Right lobe of liver (tissue), 6 donors: ENCODE results near the gene EPHA6. TPM values are rescaled to one million over a fixed set of nuclear protein-coding genes. Genes with fewer than 3 reads are reported as not detected.

Experiments
- ATAC-seq, 4 donors: fragments of 200-7000 bp; cut with Tn5 transposase; one replicate each; pipeline ENCODE4 v1.9.1; 2020; ENCODE audit warnings: mild to moderate bottlenecking in 4 of 4, moderate library complexity in 4 of 4
- DNase-seq, 3 donors: peaks; one replicate each; pipeline ENCODE4 v3.0.0-alpha.2; 2020
- H3K27ac ChIP-seq, 3 donors: fragments of 200-600 bp; one replicate each; pipeline ENCODE4 v1.8.0; 2022
- H3K27me3 ChIP-seq, 2 donors: fragments of 200-600 bp; one replicate each; pipeline ENCODE4 v1.8.0; 2022
- H3K36me3 ChIP-seq, 4 donors: fragments of 200-600 bp; sonication (generic) in 1 of 4; one replicate each; pipeline versions ENCODE4 v1.5.1 to v1.8.0; 2017 to 2022; ENCODE audit warnings: control low read depth in 1 of 4
- H3K4me1 ChIP-seq, 4 donors: fragments of 200-600 bp; sonication (generic) in 1 of 4; one replicate each; pipeline versions ENCODE4 v1.5.1 to v1.8.0; 2017 to 2022; ENCODE audit warnings: control low read depth in 1 of 4
- H3K4me3 ChIP-seq, 3 donors: fragments of 200-600 bp; one replicate each; pipeline ENCODE4 v1.8.0; 2022
- H3K9me3 ChIP-seq, 4 donors: fragments of 200-600 bp; sonication (generic) in 1 of 4; one replicate each; pipeline versions ENCODE4 v1.5.1 to v1.8.0; 2017 to 2022; ENCODE audit warnings: control low read depth in 1 of 4
- CTCF ChIP-seq, 4 donors: fragments of 200-600 bp in 3 of 4; fragments of 450-650 bp in 1 of 4; IDR thresholded peaks; one replicate each; pipeline versions ENCODE4 v1.5.1 to v1.8.0; 2016 to 2022; ENCODE audit warnings: antibody characterized with exemption in 4 of 4, mild to moderate bottlenecking in 2 of 4
- POLR2A ChIP-seq: fragments of 450-650 bp; IDR thresholded peaks from one replicate; pipeline ENCODE4 v1.6.1; 2017; ENCODE audit warnings: antibody characterized with exemption, mild to moderate bottlenecking
- WGBS: methylation state at CpG from one replicate; pipeline ENCODE4 v1.1.6; 2018; ENCODE audit warnings: low coverage, low lambda C conversion rate; ENCODE audit not compliant: insufficient coverage; ENCODE audit errors: missing lambda C conversion rate; 5-methylcytosine and 5-hydroxymethylcytosine counted together
- intact Hi-C, 2 donors: fragments of 100-400 bp; cut with DNase I; formaldehyde crosslinking; loops; one replicate each; pipeline versions ENCODE4 v1.11.2 to v1.14.1; 2022
- total RNA-seq, 6 experiments: library from RNA; depleted of rRNA in 2 of 6; stranded (reverse); fragments of >200 nt in 2 of 6; fragmentation: NEBNext Ultra II Directional in 3 of 6; extraction: Animal tissue kit (Norgen Biotek cat#: 25700) in 3 of 6; gene quantifications; one replicate each; pipeline versions ENCODE4 v1.1.0 to v1.2.4, GENCODE V29; 2016 to 2023
- donor health status: DM: no; HTN: yes; CAD: no.
- donor health status: DM: no; HTN: no; CAD: no.
- donor health status: DM: no; HTN: no; CAD: no.
- donor health status: DM: no; HTN: yes; CAD: no.
- donor health status: DM: no; HTN: yes; CAD: no.

Gene EPHA6
- total RNA-seq, 6 experiments from 2014 or later = not detected

DNA sequence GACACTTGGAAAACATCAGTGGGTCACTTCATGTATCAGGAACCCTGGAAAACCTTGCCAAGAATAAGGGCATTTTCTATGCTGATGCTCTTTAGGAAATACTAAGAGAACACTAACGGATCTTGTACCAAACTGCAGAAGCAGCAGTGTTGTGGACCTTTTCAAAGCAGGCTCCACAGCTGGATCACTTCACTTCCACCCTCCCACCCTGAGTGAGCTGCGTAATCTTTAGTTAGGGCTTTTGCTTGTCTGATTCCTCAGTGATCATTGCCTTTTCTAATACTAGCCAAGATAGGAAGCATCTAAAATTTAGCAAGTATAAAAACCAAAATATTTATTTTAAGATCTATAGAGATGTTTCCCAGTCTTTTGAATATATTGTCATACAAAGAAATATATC lies 229.0 kb downstream of the EPHA6 start:
- Histone ChIP-seq H3K27ac (no peak overlapping the region), H3K36me3 (no peaks in the 10 kb centered on the region), H3K27me3 (no peaks in the 10 kb centered on the region), H3K4me1 (no peaks in the 10 kb centered on the region), H3K9me3 (no peaks in the 10 kb centered on the region), H3K4me3 (no peak overlapping the region)
- TF ChIP-seq POLR2A (no peak), CTCF (IDR thresholded peaks at IDR 0.05) (no peak)
- intact Hi-C loops = no loop called here
- ATAC-seq = no peak
- 17% methylated on average over 2 of the region's 2 CpGs for WGBS
- no peak for DNase-seq

- H3K36me3 ChIP-seq = no peaks in the 10 kb centered on the region
- TF ChIP-seq CTCF (IDR thresholded peaks at IDR 0.05) (no peak), POLR2A (no peak)
- WGBS = 68% methylated on average over 3 of the region's 3 CpGs
- no peaks in the 10 kb centered on the region for H3K9me3 ChIP-seq
- no peak overlapping the region for H3K4me3 ChIP-seq
- DNase-seq (no peak), ATAC-seq (no peak)
- no peak overlapping the region for H3K27ac ChIP-seq
- intact Hi-C loops = no loop called here
- H3K27me3 ChIP-seq = no peaks in the 10 kb centered on the region
- H3K4me1 ChIP-seq = no peaks in the 10 kb centered on the region
Observed at GRCh38 chr3:97057365-97057764, 243.0 kb downstream of the EPHA6 start.

DNA sequence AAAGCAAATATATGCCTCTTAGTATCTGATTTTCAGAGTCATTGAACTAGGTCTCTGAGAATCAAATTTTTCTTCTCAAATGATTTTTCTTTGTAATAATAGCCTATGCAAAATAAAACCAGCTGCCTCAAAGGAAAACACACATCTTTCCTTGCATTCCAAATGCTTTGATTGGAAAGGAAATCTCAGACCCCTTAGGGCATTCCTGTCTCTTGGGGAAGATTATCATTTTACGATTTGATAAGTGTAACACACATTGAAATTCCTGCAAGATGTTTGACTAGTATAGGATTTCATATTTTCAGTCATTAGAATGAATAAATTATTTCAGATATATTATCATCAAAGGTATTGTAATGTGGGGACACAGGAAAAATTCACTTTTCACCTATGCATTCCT lies 244.8 kb downstream of the EPHA6 start:
- H3K9me3 ChIP-seq = no peaks in the 10 kb centered on the region
- 24% methylated on average over 1 of the region's 1 CpG for WGBS
- H3K4me1 ChIP-seq = no peaks in the 10 kb centered on the region
- no peak overlapping the region for H3K27ac ChIP-seq
- no peak for ATAC-seq
- H3K27me3 ChIP-seq = no peaks in the 10 kb centered on the region
- no peak for TF ChIP-seq POLR2A
- TF ChIP-seq CTCF (IDR thresholded peaks at IDR 0.05) = no peak
- no peaks in the 10 kb centered on the region for H3K36me3 ChIP-seq
- intact Hi-C loops = no loop called here
- H3K4me3 ChIP-seq = no peak overlapping the region
- no peak for DNase-seq

- H3K27ac ChIP-seq = no peak overlapping the region
- no peaks in the 10 kb centered on the region for H3K27me3 ChIP-seq
- 29% methylated on average over 1 of the region's 1 CpG for WGBS
- no peak for DNase-seq
- intact Hi-C loops = no loop called here
- H3K9me3 ChIP-seq = no peaks in the 10 kb centered on the region
- no peak for TF ChIP-seq POLR2A
- no peak for TF ChIP-seq CTCF (IDR thresholded peaks at IDR 0.05)
- no peak overlapping the region for H3K4me3 ChIP-seq
- ATAC-seq = no peak
- H3K4me1 ChIP-seq = no peaks in the 10 kb centered on the region
- no peaks in the 10 kb centered on the region for H3K36me3 ChIP-seq
Observed at GRCh38 chr3:97066531-97066930, 252.1 kb downstream of the EPHA6 start.

- DNase-seq (no peak), ATAC-seq (no peak)
- intact Hi-C loops = no loop called here
- H3K36me3 ChIP-seq = no peaks in the 10 kb centered on the region
- TF ChIP-seq POLR2A = no peak
- no peak for TF ChIP-seq CTCF (IDR thresholded peaks at IDR 0.05)
- H3K4me3 ChIP-seq = no peak overlapping the region
- no peaks in the 10 kb centered on the region for H3K9me3 ChIP-seq
- H3K27me3 ChIP-seq = no peaks in the 10 kb centered on the region
- no peaks in the 10 kb centered on the region for H3K4me1 ChIP-seq
- H3K27ac ChIP-seq = no peak overlapping the region
Observed at GRCh38 chr3:97070302-97070701, 255.9 kb downstream of the EPHA6 start.
